HG03108 (cell line): ENCODE results near the gene N4BP2L2.
A peak's percentile ranks its signal among the peaks of the same experiment; 100 is the strongest.
"Not testable (repeated sequence)": the region's sequence is repeated elsewhere in the genome, so short reads cannot be mapped to it uniquely, and the experiment has no call there.

Experiments used
- ATAC-seq: cut with Tn5 transposase; IDR thresholded peaks from one replicate; pipeline ENCODE4 v1.9.1; 2021; ENCODE audit warnings: moderate library complexity; ENCODE audit not compliant: unreplicated experiment

Gene N4BP2L2

GRCh38 chr13:32538621-32539246 is at the start of gene N4BP2L2:
N4BP2L2 (minus strand) TSS chr13:32538795; CDS start chr13:32537027, 1,768 bp downstream.
- ATAC-seq: peak; percentile 97

- ATAC-seq: no peak
Observed at GRCh38 chr13:32587811-32588170, 49.2 kb upstream of the N4BP2L2 start.

GRCh38 chr13:32587011-32587810 is 48.6 kb upstream of the N4BP2L2 start:
- peak; percentile 36 for ATAC-seq

- peak; percentile 83 for ATAC-seq
Observed at GRCh38 chr13:32586080-32586900, 47.7 kb upstream of the N4BP2L2 start, which contains the start of gene PDS5B. PDS5B (plus strand) TSS chr13:32586452; CDS start chr13:32648773, 62,321 bp downstream.

- ATAC-seq: no peak
Observed at GRCh38 chr13:32585550-32586079, 47.0 kb upstream of the N4BP2L2 start.

- no peak for ATAC-seq
Observed at GRCh38 chr13:32582991-32583390, 44.4 kb upstream of the N4BP2L2 start.

- no peak for ATAC-seq
Observed at GRCh38 chr13:32582281-32582680, 43.7 kb upstream of the N4BP2L2 start.

- no peak for ATAC-seq
Observed at GRCh38 chr13:32581177-32581786, 42.7 kb upstream of the N4BP2L2 start.

- ATAC-seq: no peak
Observed at GRCh38 chr13:32577032-32577431, 38.4 kb upstream of the N4BP2L2 start.

GRCh38 chr13:32575687-32576086 is 37.1 kb upstream of the N4BP2L2 start:
- not testable (repeated sequence) for ATAC-seq

- not testable (repeated sequence) for ATAC-seq
Observed at GRCh38 chr13:32560842-32561241, 22.2 kb upstream of the N4BP2L2 start.

- no peak for ATAC-seq
Observed at GRCh38 chr13:32555613-32556012, 17.0 kb upstream of the N4BP2L2 start.

- ATAC-seq: no peak
Observed at GRCh38 chr13:32553720-32554119, 15.1 kb upstream of the N4BP2L2 start.

GRCh38 chr13:32549788-32550187 is 11.2 kb upstream of the N4BP2L2 start:
- ATAC-seq: no peak

- no peak for ATAC-seq
Observed at GRCh38 chr13:32548837-32549236, 10.2 kb upstream of the N4BP2L2 start.

- peak; percentile 50 for ATAC-seq
Observed at GRCh38 chr13:32545083-32545482, 6.5 kb upstream of the N4BP2L2 start.

GRCh38 chr13:32542221-32542620 is 3.6 kb upstream of the N4BP2L2 start:
- ATAC-seq: no peak

GRCh38 chr13:32538143-32538620 is 413 bp downstream of the N4BP2L2 start:
- peak; percentile 67 for ATAC-seq

- ATAC-seq: no peak
Observed at GRCh38 chr13:32537580-32538142, 934 bp downstream of the N4BP2L2 start.

- no peak for ATAC-seq
Observed at GRCh38 chr13:32535748-32536147, 2.8 kb downstream of the N4BP2L2 start.
